H1 (cell line): ENCODE measurements around the gene PCGF3. TPM values are rescaled to one million over a fixed set of nuclear protein-coding genes. Genes with fewer than 3 reads are reported as not detected.

Experiments
- CTCF ChIA-PET: fragments of 300-600 bp; sonication (Branson Sonifier 250); formaldehyde crosslinking; loops from one replicate; lab custom pipeline; 2021; ENCODE audit not compliant: partially characterized antibody; lab: Charles Lee
- POLR2A ChIA-PET: fragments of 300-600 bp; sonication (Branson Sonifier 250); formaldehyde crosslinking; loops from one replicate; lab custom pipeline; 2021; ENCODE audit warnings: inconsistent platforms; ENCODE audit not compliant: partially characterized antibody; lab: Charles Lee
- DNase-seq, 2 experiments: peaks; one replicate each; pipeline versions ENCODE4 v3.0.0 to v3.0.0-alpha.2; 2010 to 2022; ENCODE audit warnings: low spot score in 2 of 2, low read depth in 1 of 2, mixed read lengths in 1 of 2
- FAIRE-seq: peaks from 2 replicates; lab custom pipeline; 2011; peaks lifted over from hg19 to GRCh38; lab: Jason Lieb, UNC
- H2AFZ ChIP-seq: 2 replicates; pipeline ENCODE4 v1.8.1; 2012; ENCODE audit warnings: low read length, inconsistent platforms
- H2AK5ac ChIP-seq: 2 replicates; pipeline ENCODE4 v1.6.1; 2013; ENCODE audit warnings: low read depth, low read length
- H2BK120ac ChIP-seq: replicated peaks from 2 replicates; pipeline ENCODE3; 2013; ENCODE audit warnings: low read depth, low read length, inconsistent platforms
- H2BK12ac ChIP-seq: 2 replicates; pipeline ENCODE4 v1.6.1; 2013; ENCODE audit warnings: low read depth, low read length
- H2BK15ac ChIP-seq: 2 replicates; pipeline ENCODE4 v1.6.1; 2013; ENCODE audit warnings: low read length
- H2BK20ac ChIP-seq: 2 replicates; pipeline ENCODE4 v1.6.1; 2013; ENCODE audit warnings: low read length
- H2BK5ac ChIP-seq: 2 replicates; pipeline ENCODE4 v1.6.1; 2013; ENCODE audit warnings: low read depth, low read length
- H3K14ac ChIP-seq: 2 replicates; pipeline ENCODE4 v1.6.1; 2013; ENCODE audit warnings: inconsistent platforms; ENCODE audit not compliant: insufficient read length
- H3K18ac ChIP-seq: 2 replicates; pipeline ENCODE4 v1.6.1; 2013; ENCODE audit warnings: low read length; ENCODE audit errors: extremely low read depth
- H3K23ac ChIP-seq: 2 replicates; pipeline ENCODE4 v1.6.1; 2013; ENCODE audit warnings: inconsistent platforms; ENCODE audit not compliant: insufficient read length
- H3K23me2 ChIP-seq: 2 replicates; pipeline ENCODE4 v1.6.1; 2013; ENCODE audit warnings: low read depth, low read length
- H3K27ac ChIP-seq: 2 replicates; pipeline ENCODE4 v1.6.1; 2011; ENCODE audit warnings: low read depth, low read length, inconsistent platforms
- H3K27me3 ChIP-seq, 4 experiments: replicated peaks in 1 of 4; 1 replicate in 1 of 4; 2 replicates in 3 of 4; pipeline versions ENCODE4 v1.6.1 to v1.8.1; 2011 to 2013; ENCODE audit warnings: low read length in 3 of 4, mild to moderate bottlenecking in 3 of 4, inconsistent platforms in 2 of 4, mixed read lengths in 2 of 4, moderate library complexity in 1 of 4; ENCODE audit not compliant: control insufficient read depth in 3 of 4, insufficient read depth in 3 of 4; ENCODE audit errors: extremely low read depth in 1 of 4
- H3K36me3 ChIP-seq, 4 experiments: 2 replicates each; pipeline versions ENCODE4 v1.6.1 to v1.8.1; 2011 to 2013; ENCODE audit warnings: mild to moderate bottlenecking in 4 of 4, low read length in 3 of 4, moderate library complexity in 2 of 4, control low read depth in 1 of 4, inconsistent platforms in 1 of 4; ENCODE audit not compliant: insufficient read depth in 4 of 4, control insufficient read depth in 2 of 4
- H3K4ac ChIP-seq: replicated peaks from 2 replicates; pipeline ENCODE3; 2013; ENCODE audit warnings: low read length, low read depth, mixed read lengths, inconsistent platforms; ENCODE audit not compliant: insufficient read length
- H3K4me1 ChIP-seq, 4 experiments: replicated peaks in 1 of 4; 1 replicate in 1 of 4; 2 replicates in 3 of 4; pipeline versions ENCODE4 v1.6.1 to v1.8.1; 2011 to 2013; ENCODE audit warnings: low read length in 3 of 4, inconsistent platforms in 2 of 4, mixed read lengths in 1 of 4; ENCODE audit not compliant: insufficient read depth in 4 of 4, control insufficient read depth in 3 of 4
- H3K4me2 ChIP-seq, 2 experiments: 2 replicates each; pipeline versions ENCODE4 v1.6.1 to v1.8.1; 2011 to 2013; ENCODE audit warnings: low read depth in 2 of 2, low read length in 2 of 2, control low read depth in 1 of 2, inconsistent platforms in 1 of 2, mild to moderate bottlenecking in 1 of 2; ENCODE audit not compliant: insufficient read depth in 1 of 2
- H3K4me3 ChIP-seq, 4 experiments: fragments of 200-600, 300-600 bp in 1 of 4; sonication (generic), shearing (Covaris generic), sonication (Bioruptor Twin) in 1 of 4; 2 replicates each; pipeline versions ENCODE4 v1.5.1 to v1.8.1; 2011 to 2016; ENCODE audit warnings: low read length in 4 of 4, low read depth in 3 of 4, control low read depth in 2 of 4, inconsistent platforms in 2 of 4, mild to moderate bottlenecking in 2 of 4, mixed read lengths in 1 of 4, moderate library complexity in 1 of 4; ENCODE audit not compliant: insufficient read depth in 2 of 4; ENCODE audit errors: extremely low read depth in 1 of 4
- H3K56ac ChIP-seq: replicated peaks from 2 replicates; pipeline ENCODE3; 2013; ENCODE audit warnings: low read depth, mild to moderate bottlenecking, mixed read lengths, low read length, inconsistent platforms; ENCODE audit not compliant: insufficient read length
- H3K79me1 ChIP-seq: 2 replicates; pipeline ENCODE4 v1.6.1; 2013; ENCODE audit warnings: low read depth, low read length, control low read depth
- H3K79me2 ChIP-seq, 2 experiments: 2 replicates each; pipeline versions ENCODE4 v1.6.1 to v1.8.1; 2012 to 2013; ENCODE audit warnings: low read length in 2 of 2, mild to moderate bottlenecking in 2 of 2, inconsistent platforms in 1 of 2; ENCODE audit not compliant: insufficient read depth in 2 of 2, control insufficient read depth in 1 of 2
- H3K9ac ChIP-seq, 4 experiments: replicated peaks in 1 of 4; 1 replicate in 1 of 4; 2 replicates in 3 of 4; pipeline versions ENCODE4 v1.6.1 to v1.8.1; 2011 to 2013; ENCODE audit warnings: low read depth in 3 of 4, low read length in 3 of 4, control low read depth in 2 of 4, mild to moderate bottlenecking in 2 of 4, moderate library complexity in 2 of 4, inconsistent platforms in 1 of 4; ENCODE audit errors: extremely low read depth in 1 of 4
- H3K9me3 ChIP-seq, 2 experiments: 2 replicates each; pipeline versions ENCODE4 v1.6.1 to v1.8.1; 2012 to 2013; ENCODE audit warnings: mild to moderate bottlenecking in 2 of 2, moderate library complexity in 2 of 2, control low read depth in 1 of 2, inconsistent platforms in 1 of 2, low read depth in 1 of 2, low read length in 1 of 2, mixed read lengths in 1 of 2; ENCODE audit not compliant: insufficient read depth in 2 of 2
- H4K20me1 ChIP-seq, 2 experiments: replicated peaks in 1 of 2; 2 replicates each; pipeline versions ENCODE3 to v1.8.1; 2011 to 2013; ENCODE audit warnings: inconsistent platforms in 2 of 2, low read length in 2 of 2, mild to moderate bottlenecking in 1 of 2; ENCODE audit not compliant: insufficient read depth in 2 of 2, control insufficient read depth in 1 of 2
- H4K5ac ChIP-seq: 2 replicates; pipeline ENCODE4 v1.6.1; 2013; ENCODE audit warnings: low read length, low read depth, mixed read lengths, inconsistent platforms; ENCODE audit not compliant: insufficient read length
- H4K8ac ChIP-seq: 2 replicates; pipeline ENCODE4 v1.8.0; 2013; ENCODE audit warnings: mild to moderate bottlenecking, moderate library complexity, low read length, inconsistent platforms; ENCODE audit not compliant: insufficient read depth; ENCODE audit errors: extremely low read depth
- H4K91ac ChIP-seq: replicated peaks from 2 replicates; pipeline ENCODE3; 2013; ENCODE audit warnings: low read length, mixed read lengths, inconsistent platforms; ENCODE audit not compliant: insufficient read length
- CBX5 ChIP-seq: fragments of 300-800, 300-1000 bp; sonication (generic); IDR thresholded peaks from 2 replicates; pipeline ENCODE4 v1.7.1; 2016; ENCODE audit warnings: antibody characterized with exemption, low read length, low read depth
- CTCF ChIP-seq, 3 experiments: IDR thresholded peaks; 1 replicate in 2 of 3; 2 replicates in 1 of 3; pipeline versions ENCODE4 v1.5.1 to v1.6.1; 2011; ENCODE audit warnings: low read length in 3 of 3, mild to moderate bottlenecking in 3 of 3, inconsistent platforms in 2 of 3, low read depth in 1 of 3, moderate library complexity in 1 of 3; ENCODE audit not compliant: insufficient read depth in 1 of 3; ENCODE audit errors: control extremely low read depth in 1 of 3
- EGR1 ChIP-seq: IDR thresholded peaks from 2 replicates; pipeline ENCODE4 v1.6.1; 2011; ENCODE audit warnings: low read depth, low read length, borderline replicate concordance
- FOSL1 ChIP-seq: IDR thresholded peaks from 2 replicates; pipeline ENCODE4 v1.6.1; 2011; ENCODE audit warnings: mild to moderate bottlenecking, low read depth, low read length, moderate library complexity; ENCODE audit not compliant: insufficient read depth
- HDAC2 ChIP-seq, 2 experiments: fragments of 300-600 bp in 1 of 2; sonication (generic) in 1 of 2; IDR thresholded peaks; 2 replicates each; pipeline ENCODE4 v1.6.1; 2011 to 2012; ENCODE audit warnings: low read depth in 2 of 2, low read length in 2 of 2, mild to moderate bottlenecking in 2 of 2, moderate library complexity in 2 of 2, borderline replicate concordance in 1 of 2, inconsistent platforms in 1 of 2
- RNF2 ChIP-seq: fragments of 200-900, 300-1000 bp; sonication (generic); IDR thresholded peaks from 2 replicates; pipeline ENCODE4 v1.7.1; 2016; ENCODE audit warnings: borderline replicate concordance, low read depth, mild to moderate bottlenecking, antibody characterized with exemption, low read length; ENCODE audit not compliant: poor library complexity, severe bottlenecking; ENCODE audit errors: missing control alignments
- RXRA ChIP-seq: IDR thresholded peaks from 2 replicates; pipeline ENCODE4 v1.6.1; 2011; ENCODE audit warnings: low read depth, mild to moderate bottlenecking, low read length, moderate library complexity; ENCODE audit not compliant: insufficient read depth
- SP2 ChIP-seq: IDR thresholded peaks from 2 replicates; pipeline ENCODE4 v1.6.1; 2012; ENCODE audit warnings: mild to moderate bottlenecking, low read length, inconsistent platforms
- TCF12 ChIP-seq: IDR thresholded peaks from 2 replicates; pipeline ENCODE4 v1.6.1; 2011; ENCODE audit warnings: low read depth, mild to moderate bottlenecking, low read length
- WGBS, 2 experiments: shearing (Covaris generic) in 1 of 2; methylation state at CpG; one replicate each; pipeline versions ENCODE4 v1.1.6 to v1.1.7; 2013 to 2015; ENCODE audit warnings: low lambda C conversion rate in 2 of 2, mixed read lengths in 2 of 2, inconsistent platforms in 1 of 2, low coverage in 1 of 2, missing lambda C conversion rate in 1 of 2; ENCODE audit not compliant: insufficient replicate concordance in 2 of 2, insufficient coverage in 1 of 2, insufficient read length in 1 of 2; ENCODE audit errors: extremely low coverage in 1 of 2, missing lambda C conversion rate in 1 of 2; 5-methylcytosine and 5-hydroxymethylcytosine counted together
- polyA plus RNA-seq, 7 experiments: library from polyadenylated mRNA; depleted of rRNA in 3 of 7; stranded (reverse) in 5 of 7; unstranded in 2 of 7; fragments of >200 nt in 5 of 7; fragments of 200-250 nt in 2 of 7; gene quantifications; 1 replicate in 5 of 7; 2 replicates in 1 of 7; 4 replicates in 1 of 7; pipeline versions ENCODE4 v1.2.1 to v1.2.3, GENCODE V29; 2011 to 2013; ENCODE audit warnings: missing spikeins in 2 of 7, mixed read lengths in 2 of 7
- total RNA-seq: library from RNA; stranded (reverse); fragmentation: NEBNext Ultra II Directional; extraction: Animal tissue kit (Norgen Biotek cat#: 25700); gene quantifications from 2 replicates; pipeline ENCODE4 v1.2.1, GENCODE V29; 2021

PCGF3 gene
- total and polyA plus RNA-seq, 2 of the 8 experiments (the other 6 are each of a cell fraction or from before 2014, with no cell fraction given): 52.7 to 52.9 TPM

GRCh38 chr4:664713-665231 is 40.9 kb upstream of the PCGF3 start:
- Histone ChIP-seq H2BK20ac (no peak overlapping the region), H3K27me3 (no peaks in the 10 kb centered on the region), H4K8ac (peak overlapping the region; percentile 68; the same call in 1 of the 2 replicates), H3K4me1 (no peaks in the 10 kb centered on the region; a peak in 1 of 7 replicates), H3K4me2 (peak overlapping the region in 1 of 2 experiments; percentile 65; a peak in 2 of 4 replicates), H3K14ac (no peak overlapping the region), H4K5ac (no peak overlapping the region), H3K56ac (no peak overlapping the region), H3K9ac (no peak overlapping the region), H3K36me3 (no peaks in the 10 kb centered on the region; a peak in 1 of 8 replicates), H3K23ac (no peak overlapping the region), H2AK5ac (no peak overlapping the region), H2BK12ac (no peak overlapping the region), H3K79me1 (no peaks in the 10 kb centered on the region), H3K79me2 (no peaks in the 10 kb centered on the region), H2BK15ac (no peak overlapping the region), H2BK120ac (no peak overlapping the region), H3K23me2 (peaks cover 7% of the 10 kb centered on the region; the same call in 1 of the 2 replicates), H4K91ac (no peak overlapping the region), H3K27ac (no peak overlapping the region), H2BK5ac (no peak overlapping the region), H2AFZ (no peak overlapping the region), H3K4ac (no peak overlapping the region), H3K4me3 (peak overlapping the region in 1 of 4 experiments; percentile 87; a peak in 1 of 8 replicates), H4K20me1 (peaks cover 0 to 7% of the 10 kb centered on the region in 2 experiments), H3K9me3 (no peaks in the 10 kb centered on the region), H3K18ac (no peak overlapping the region)
- DNase-seq (no peak), FAIRE-seq (no peak)
- CTCF ChIA-PET: interaction anchor here (0.7 to 3.0 kb wide), 7 partner anchors 9 to 62 kb away, joined by 3 to 22 read pairs (median 5); partner anchors contain the start of genes ATP5ME and MYL5
- WGBS, 2 experiments: 95% methylated on average over 24 of the region's 24 CpGs; no CpG with 5 or more reads in 1 of the 2 experiments
- POLR2A ChIA-PET: interaction anchor here (1.1 to 5.0 kb wide), 7 partner anchors 8 to 89 kb away, joined by 3 to 53 read pairs (median 6); partner anchors contain the start of genes ATP5ME, MYL5 and PDE6B
- TF ChIP-seq RNF2 (no peak), SP2 (no peak), HDAC2 (IDR thresholded peaks at IDR 0.05; ENCODE audit: borderline replicate concordance in 1 of 2, low read depth in 2 of 2, low read length in 2 of 2) (no peak), EGR1 (no peak), RXRA (no peak), FOSL1 (no peak), CTCF (IDR thresholded peaks at IDR 0.05; ENCODE audit: control extremely low read depth in 1 of 3, insufficient read depth in 1 of 3, low read depth in 1 of 3, low read length in 3 of 3) (no peak), TCF12 (no peak), CBX5 (no peak)
